Smooth muscle cell (in vitro differentiated cells): Measurements from ENCODE around the gene MYLK. TPM values are rescaled to one million over a fixed set of nuclear protein-coding genes. Genes with fewer than 3 reads are reported as not detected.

Experiments used
- DNase-seq: peaks from one replicate; lab custom pipeline; 2025; ENCODE audit not compliant: unreplicated experiment; lab: John Stamatoyannopoulos, UW
- H2AFZ ChIP-seq: fragments of 200-600 bp; sonication (generic); 2 replicates; pipeline ENCODE4 v1.6.0; 2016; ENCODE audit warnings: antibody characterized with exemption, low read depth, mild to moderate bottlenecking
- H3F3A ChIP-seq: fragments of 200-600 bp; sonication (generic); 2 replicates; pipeline ENCODE4 v1.6.0; 2017; ENCODE audit warnings: antibody characterized with exemption, low read depth
- H3K27ac ChIP-seq: fragments of 200-600 bp; sonication (generic); 2 replicates; pipeline ENCODE4 v1.5.1; 2016; ENCODE audit warnings: low read depth, mild to moderate bottlenecking
- H3K27me3 ChIP-seq: fragments of 200-600 bp; sonication (generic); 2 replicates; pipeline ENCODE4 v1.6.1; 2016; ENCODE audit warnings: low read depth, mild to moderate bottlenecking
- H3K36me3 ChIP-seq: fragments of 200-600 bp; sonication (generic); 2 replicates; pipeline ENCODE4 v1.5.1; 2016; ENCODE audit warnings: low read depth
- H3K4me1 ChIP-seq: fragments of 200-600 bp; sonication (generic); 2 replicates; pipeline ENCODE4 v1.5.1; 2016; ENCODE audit warnings: low read depth
- H3K4me2 ChIP-seq: fragments of 200-600 bp; sonication (generic); 2 replicates; pipeline ENCODE4 v1.6.0; 2016; ENCODE audit warnings: mild to moderate bottlenecking
- H3K4me3 ChIP-seq: fragments of 200-600 bp; sonication (generic); 2 replicates; pipeline ENCODE4 v1.5.1; 2016; ENCODE audit warnings: mild to moderate bottlenecking
- H3K79me2 ChIP-seq: fragments of 200-600 bp; sonication (generic); 2 replicates; pipeline ENCODE4 v1.6.0; 2016; ENCODE audit warnings: low read depth, mild to moderate bottlenecking
- H3K9ac ChIP-seq: fragments of 200-600 bp; sonication (generic); 2 replicates; pipeline ENCODE4 v1.6.0; 2016; ENCODE audit warnings: low read depth
- H3K9me3 ChIP-seq: fragments of 200-600 bp; sonication (generic); replicated peaks from 2 replicates; pipeline ENCODE4 v1.5.1; 2016; ENCODE audit warnings: low read depth
- H4K20me1 ChIP-seq: fragments of 200-600 bp; sonication (generic); 2 replicates; pipeline ENCODE4 v1.6.0; 2016; ENCODE audit warnings: low read depth
- WGBS: methylation state at CpG from one replicate; pipeline ENCODE4 v1.1.7; 2016; ENCODE audit warnings: low lambda C conversion rate; 5-methylcytosine and 5-hydroxymethylcytosine counted together
- polyA plus RNA-seq: library from polyadenylated mRNA; unstranded; fragments of >200 nt; fragmentation: Nextera tagmentation; extraction: Ambion mirVana; gene quantifications from 2 replicates; pipeline ENCODE4 v1.2.1, GENCODE V29; 2016
- total RNA-seq: library from RNA; depleted of rRNA; stranded (reverse); fragments of >200 nt; gene quantifications from 2 replicates; pipeline ENCODE4 v1.2.3, GENCODE V29; 2014
- TF ChIP-seq, protein P1 (sequence below): fragments of 200-600 bp; sonication (generic); IDR thresholded peaks from 2 replicates; pipeline ENCODE4 v1.5.1; 2017; ENCODE audit warnings: borderline replicate concordance, mild to moderate bottlenecking, antibody characterized with exemption; ENCODE audit not compliant: insufficient read depth, poor library complexity, severe bottlenecking

MYLK gene
- total and polyA plus RNA-seq, 2 experiments from 2014 or later = 13.6 to 25.5 TPM

DNA sequence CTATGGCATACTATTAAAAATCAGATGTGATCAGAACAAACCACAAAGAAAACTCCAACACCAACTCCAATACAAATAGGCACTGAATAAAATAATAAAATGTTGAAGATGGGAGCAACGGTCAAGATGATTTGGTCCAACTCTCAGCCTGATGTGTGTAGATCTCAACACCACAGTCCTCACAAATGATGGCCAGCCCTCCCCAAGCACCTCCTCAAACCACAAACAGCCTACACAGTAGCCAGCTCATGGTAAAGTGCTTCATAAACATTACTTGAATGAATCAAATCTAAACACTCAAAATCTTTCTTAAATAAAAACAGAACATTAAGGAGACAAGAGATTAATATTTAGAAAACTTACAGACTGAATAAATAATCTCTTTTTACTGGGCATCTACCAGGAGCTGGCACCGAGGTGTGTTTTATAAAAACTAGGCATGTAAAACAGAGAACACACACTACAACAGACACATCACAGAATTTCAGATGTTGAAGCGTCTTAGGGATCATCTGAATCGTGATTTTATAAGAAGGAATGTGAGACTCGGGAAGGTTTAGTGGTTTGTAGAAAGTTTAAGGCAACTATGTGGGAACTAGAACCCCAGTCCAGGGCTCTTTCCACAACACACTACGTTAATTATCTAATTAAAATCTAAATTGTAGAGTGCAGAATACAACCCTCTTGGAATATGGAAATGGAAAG is 102.4 kb downstream of the MYLK start:
- no peak for DNase-seq
- TF ChIP-seq, protein P1, sequence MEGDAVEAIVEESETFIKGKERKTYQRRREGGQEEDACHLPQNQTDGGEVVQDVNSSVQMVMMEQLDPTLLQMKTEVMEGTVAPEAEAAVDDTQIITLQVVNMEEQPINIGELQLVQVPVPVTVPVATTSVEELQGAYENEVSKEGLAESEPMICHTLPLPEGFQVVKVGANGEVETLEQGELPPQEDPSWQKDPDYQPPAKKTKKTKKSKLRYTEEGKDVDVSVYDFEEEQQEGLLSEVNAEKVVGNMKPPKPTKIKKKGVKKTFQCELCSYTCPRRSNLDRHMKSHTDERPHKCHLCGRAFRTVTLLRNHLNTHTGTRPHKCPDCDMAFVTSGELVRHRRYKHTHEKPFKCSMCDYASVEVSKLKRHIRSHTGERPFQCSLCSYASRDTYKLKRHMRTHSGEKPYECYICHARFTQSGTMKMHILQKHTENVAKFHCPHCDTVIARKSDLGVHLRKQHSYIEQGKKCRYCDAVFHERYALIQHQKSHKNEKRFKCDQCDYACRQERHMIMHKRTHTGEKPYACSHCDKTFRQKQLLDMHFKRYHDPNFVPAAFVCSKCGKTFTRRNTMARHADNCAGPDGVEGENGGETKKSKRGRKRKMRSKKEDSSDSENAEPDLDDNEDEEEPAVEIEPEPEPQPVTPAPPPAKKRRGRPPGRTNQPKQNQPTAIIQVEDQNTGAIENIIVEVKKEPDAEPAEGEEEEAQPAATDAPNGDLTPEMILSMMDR = no peak
- Histone ChIP-seq H3F3A (peaks cover 15% of the 10 kb centered on the region), H3K4me2 (peak overlapping the region; percentile 57), H3K27me3 (no peaks in the 10 kb centered on the region), H3K27ac (peak overlapping the region; percentile 86), H3K9ac (no peak overlapping the region), H3K4me1 (peaks cover 13% of the 10 kb centered on the region), H3K79me2 (no peaks in the 10 kb centered on the region), H3K4me3 (no peak overlapping the region), H3K36me3 (no peaks in the 10 kb centered on the region), H3K9me3 (no peaks in the 10 kb centered on the region), H2AFZ (peak overlapping the region; percentile 2), H4K20me1 (no peaks in the 10 kb centered on the region)
- 25% methylated on average over 6 of the region's 6 CpGs for WGBS

GRCh38 chr3:123781138-123781537 is 103.0 kb downstream of the MYLK start:
- no peaks in the 10 kb centered on the region for H3K27me3 ChIP-seq
- H3K4me1 ChIP-seq = peaks cover 13% of the 10 kb centered on the region
- no peaks in the 10 kb centered on the region for H4K20me1 ChIP-seq
- WGBS = 88% methylated on average over 2 of the region's 2 CpGs
- no peak overlapping the region for H3K9ac ChIP-seq
- H3K27ac ChIP-seq = peak overlapping the region; percentile 86
- no peak overlapping the region for H2AFZ ChIP-seq
- H3K4me3 ChIP-seq = no peak overlapping the region
- no peaks in the 10 kb centered on the region for H3K36me3 ChIP-seq
- no peak for DNase-seq
- H3F3A ChIP-seq = peaks cover 15% of the 10 kb centered on the region
- H3K9me3 ChIP-seq = no peaks in the 10 kb centered on the region
- TF ChIP-seq, protein P1 = no peak
- peak overlapping the region; percentile 57 for H3K4me2 ChIP-seq
- H3K79me2 ChIP-seq = no peaks in the 10 kb centered on the region

DNA sequence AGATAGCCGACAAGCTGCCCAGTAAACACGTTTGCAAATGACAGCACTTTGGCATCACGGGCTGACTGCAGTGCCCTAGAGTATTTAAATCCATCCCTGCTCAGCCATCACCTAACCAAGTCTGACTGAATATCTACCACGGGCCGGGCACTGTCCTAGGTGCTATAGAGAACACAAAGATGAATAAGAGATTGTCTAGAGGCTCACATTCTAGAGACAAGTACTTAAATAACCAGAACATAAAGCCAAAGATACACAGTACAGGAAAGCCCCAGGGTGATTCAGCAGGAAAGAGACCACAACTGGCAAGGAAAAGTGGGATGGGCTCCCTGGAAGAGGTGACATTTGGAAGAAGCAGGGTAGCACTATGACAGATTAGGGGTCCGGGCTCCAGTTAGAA is 103.5 kb downstream of the MYLK start:
- Histone ChIP-seq H3K27me3 (no peaks in the 10 kb centered on the region), H3K4me3 (no peak overlapping the region), H4K20me1 (no peaks in the 10 kb centered on the region), H3K79me2 (no peaks in the 10 kb centered on the region), H3K9me3 (no peaks in the 10 kb centered on the region), H3K36me3 (no peaks in the 10 kb centered on the region), H3K4me1 (peaks cover 13% of the 10 kb centered on the region), H3F3A (peaks cover 15% of the 10 kb centered on the region), H3K4me2 (peak overlapping the region; percentile 57), H2AFZ (no peak overlapping the region), H3K9ac (no peak overlapping the region), H3K27ac (peak overlapping the region; percentile 86)
- TF ChIP-seq, protein P1 = no peak
- 54% methylated on average over 6 of the region's 6 CpGs for WGBS
- DNase-seq = no peak
